Hepatocyte (in vitro differentiated cells): ENCODE results near the gene BEAN1.

ENCODE experiments used
- CTCF ChIP-seq: fragments of 200-600 bp; sonication (generic); IDR thresholded peaks from 2 replicates; pipeline ENCODE4 v1.5.1; 2016; ENCODE audit warnings: antibody characterized with exemption, mild to moderate bottlenecking; ENCODE audit not compliant: poor library complexity
- EZH2 ChIP-seq: fragments of 200-600 bp; sonication (generic); IDR thresholded peaks from 2 replicates; pipeline ENCODE4 v1.6.1; 2016; ENCODE audit warnings: antibody characterized with exemption, mild to moderate bottlenecking, borderline replicate concordance
- EZH2phosphoT487 ChIP-seq: fragments of 200-600 bp; sonication (generic); IDR thresholded peaks from one replicate; pipeline ENCODE4 v1.6.1; 2018; ENCODE audit warnings: antibody characterized with exemption, mild to moderate bottlenecking, low read depth, moderate library complexity; ENCODE audit not compliant: unreplicated experiment, severe bottlenecking

GRCh38 chr16:66471716-66472393, 44.8 kb downstream of the BEAN1 start:
- no peak for TF ChIP-seq CTCF
- TF ChIP-seq EZH2phosphoT487 = no peak
- TF ChIP-seq EZH2 = no peak
